GM18951 (cell line): Measurements from ENCODE around the gene BLOC1S5.
"Not testable (repeated sequence)": the region's sequence is repeated elsewhere in the genome, so short reads cannot be mapped to it uniquely, and the experiment has no call there.

Experiments used
- POLR2A ChIP-seq: IDR thresholded peaks from 4 replicates; pipeline ENCODE4 v1.6.1; 2011; ENCODE audit warnings: mild to moderate bottlenecking; ENCODE audit not compliant: insufficient read length, insufficient read depth; ENCODE audit errors: extremely low read depth
- in situ Hi-C: fragments of 300-500 bp; cut with MboI; formaldehyde crosslinking; loops from one replicate; pipeline ENCODE4 v1.12.0; 2022; ENCODE audit warnings: low sequenced_read_pairs, mixed read lengths, inconsistent platforms; ENCODE audit not compliant: unreplicated experiment

BLOC1S5 gene

DNA sequence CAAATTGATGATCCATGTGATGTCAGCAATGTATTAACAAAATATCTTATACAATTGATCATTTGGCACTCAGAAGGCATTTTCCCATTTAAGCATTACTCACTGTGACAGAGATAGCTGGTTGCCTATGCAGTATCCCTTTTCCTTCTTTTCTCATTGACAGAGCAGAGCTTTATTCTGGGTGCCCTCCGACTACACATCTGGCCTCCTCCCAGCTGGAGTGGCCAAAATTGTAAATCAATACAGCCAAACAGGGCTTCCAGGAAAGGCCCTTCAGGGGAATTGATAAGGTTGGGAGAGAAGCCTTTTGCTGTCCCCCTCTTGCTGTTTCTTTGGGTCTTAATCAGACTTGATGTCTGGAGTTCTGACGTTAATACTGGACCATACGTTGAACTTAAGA is 9.6 kb upstream of the BLOC1S5 start:
- no peak for TF ChIP-seq POLR2A
- in situ Hi-C loops: no loop called here

DNA sequence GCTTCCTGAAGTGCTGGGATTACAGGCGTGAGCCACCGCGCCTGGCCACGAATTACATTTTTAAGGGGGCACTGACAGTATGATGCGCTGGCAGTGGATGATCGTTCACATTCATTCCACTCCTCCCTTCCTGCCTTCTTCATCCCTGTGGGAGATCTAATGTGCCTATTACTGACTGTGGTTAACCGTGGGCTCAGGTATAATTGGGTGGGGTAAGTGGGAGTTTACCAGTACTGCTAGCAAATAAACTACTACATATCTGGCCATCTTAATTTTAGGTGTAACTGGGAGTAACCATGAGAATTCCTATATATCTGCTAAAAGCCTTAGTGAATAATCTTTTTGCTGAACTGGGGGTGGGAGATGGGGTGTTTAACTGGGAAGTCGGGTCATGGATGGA is 6.5 kb upstream of the BLOC1S5 start:
- TF ChIP-seq POLR2A: no peak
- in situ Hi-C loops: no loop called here

GRCh38 chr6:8069631-8070284 is 5.6 kb upstream of the BLOC1S5 start:
- TF ChIP-seq POLR2A: no peak
- in situ Hi-C loops: no loop called here

- in situ Hi-C loops: no loop called here
Observed at GRCh38 chr6:8069151-8069550, 5.0 kb upstream of the BLOC1S5 start.

DNA sequence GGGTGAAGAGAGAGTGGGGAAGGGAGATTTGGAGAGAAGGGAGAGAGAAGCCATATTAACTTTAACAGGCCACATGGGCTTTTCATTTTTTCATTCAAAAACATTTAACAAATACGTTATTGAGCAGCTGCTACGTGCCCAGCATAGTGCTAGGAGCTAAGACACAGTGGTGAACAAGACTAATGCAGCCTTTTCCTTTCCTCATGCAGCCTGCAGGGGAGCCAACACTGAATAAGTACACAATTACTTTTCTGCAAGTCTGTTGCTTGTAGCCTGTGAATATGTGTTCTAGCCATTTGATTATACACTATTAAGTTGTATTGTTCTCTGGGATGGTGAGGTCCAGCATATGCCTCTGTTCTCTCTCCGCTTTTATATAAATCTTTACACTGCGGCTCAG is 1.9 kb upstream of the BLOC1S5 start:
- TF ChIP-seq POLR2A: no peak
- in situ Hi-C loops: no loop called here

More at GRCh38 chr6:8069151-8069550, 5.0 kb upstream of the BLOC1S5 start:
- TF ChIP-seq POLR2A: no peak

GRCh38 chr6:8065519-8065911 is 1.3 kb upstream of the BLOC1S5 start:
- in situ Hi-C loops: no loop called here

DNA sequence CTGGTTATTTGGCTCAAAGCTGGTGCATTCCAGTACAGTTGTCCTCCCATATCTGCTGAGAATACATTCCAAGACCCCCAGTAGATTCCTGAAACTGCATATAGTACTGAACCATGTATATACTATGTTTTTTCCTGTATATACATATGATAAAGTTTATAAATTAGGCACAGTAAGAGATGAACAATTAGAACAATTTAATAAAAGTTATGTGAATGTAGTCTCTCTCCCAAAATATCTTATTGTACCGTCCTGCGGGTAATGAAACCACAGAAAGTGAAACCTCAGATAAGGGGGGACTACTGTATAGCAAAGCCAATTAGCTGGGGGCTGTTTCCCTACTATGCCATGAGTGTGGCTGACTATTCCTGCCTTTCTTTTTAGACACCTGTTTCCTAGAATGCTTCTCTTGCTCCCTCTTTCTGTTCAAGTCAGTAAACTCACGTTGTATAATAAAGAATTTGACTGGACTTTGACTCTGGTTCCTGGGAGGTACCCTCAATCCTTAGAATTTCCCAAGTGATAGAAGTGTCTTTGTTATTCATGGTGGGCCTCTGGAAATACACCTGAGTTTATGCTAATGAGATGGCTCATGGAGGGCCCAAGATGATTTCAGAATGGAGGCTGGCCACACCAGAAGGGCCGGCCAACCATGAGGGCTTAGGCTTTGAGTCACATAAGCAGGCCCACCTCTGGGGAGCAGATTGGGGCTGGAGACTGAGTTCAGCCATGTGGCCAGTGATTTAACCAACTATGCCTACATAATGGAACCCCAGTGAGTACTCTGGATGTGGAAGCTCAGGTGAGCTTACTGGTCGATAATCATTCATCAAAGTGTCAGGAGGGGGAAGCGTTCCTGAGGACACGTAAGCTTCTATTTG is 689 bp upstream of the BLOC1S5 start:
- TF ChIP-seq POLR2A: no peak
- in situ Hi-C loops: no loop called here

More at GRCh38 chr6:8065519-8065911, 1.3 kb upstream of the BLOC1S5 start:
- TF ChIP-seq POLR2A: no peak

GRCh38 chr6:8061736-8062135 is 2.5 kb downstream of the BLOC1S5 start:
- no peak for TF ChIP-seq POLR2A

GRCh38 chr6:8060346-8060745 is 3.8 kb downstream of the BLOC1S5 start:
- in situ Hi-C loops: no loop called here
- no peak for TF ChIP-seq POLR2A

More at GRCh38 chr6:8061736-8062135, 2.5 kb downstream of the BLOC1S5 start:
- in situ Hi-C loops: no loop called here

- no peak for TF ChIP-seq POLR2A
- in situ Hi-C loops: no loop called here
Observed at GRCh38 chr6:8059129-8059528, 5.1 kb downstream of the BLOC1S5 start.

DNA sequence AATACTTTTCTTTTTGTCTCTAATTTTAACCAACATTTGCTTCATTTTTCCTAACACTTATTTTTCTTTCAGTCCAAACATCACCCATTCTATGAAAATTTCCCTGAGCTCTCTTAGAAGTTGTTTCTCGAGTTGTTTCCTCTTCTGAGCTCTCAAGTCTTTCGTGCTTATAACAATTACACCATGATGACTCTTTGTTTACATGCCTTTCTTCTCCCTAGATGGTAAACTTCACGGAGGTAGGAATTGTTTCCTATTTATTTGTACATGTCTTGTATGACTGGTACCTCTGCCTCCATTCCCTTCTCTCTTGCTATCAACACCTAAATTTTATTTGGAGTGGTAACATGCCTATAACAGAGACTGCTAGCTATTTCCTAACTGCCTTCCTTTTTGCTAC is 6.4 kb downstream of the BLOC1S5 start:
- in situ Hi-C loops: no loop called here

DNA sequence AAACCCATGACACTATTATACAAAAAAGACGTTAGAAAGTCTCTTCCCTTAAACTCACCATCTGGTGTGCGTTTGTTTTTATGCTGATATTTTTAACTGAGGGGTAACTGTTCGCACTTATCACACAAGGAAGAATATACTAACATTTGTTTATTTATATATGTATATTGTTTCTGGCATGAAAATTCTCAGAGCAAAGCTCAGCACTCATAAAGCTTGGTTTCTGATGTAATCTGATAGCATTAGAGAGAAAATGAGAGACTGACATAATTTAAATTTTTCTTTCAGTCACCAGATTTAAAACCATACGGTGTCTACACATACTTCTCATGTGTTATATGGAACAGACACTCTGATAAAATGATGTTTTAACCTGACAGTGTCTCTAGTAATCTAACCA is 6.9 kb downstream of the BLOC1S5 start:
- in situ Hi-C loops: no loop called here
- TF ChIP-seq POLR2A: no peak

More for the DNA sequence above, 6.4 kb downstream of the BLOC1S5 start:
- TF ChIP-seq POLR2A: no peak

GRCh38 chr6:8054276-8054675 is 9.9 kb downstream of the BLOC1S5 start:
- no peak for TF ChIP-seq POLR2A
- in situ Hi-C loops: no loop called here

GRCh38 chr6:8047541-8048292 is 16.5 kb downstream of the BLOC1S5 start:
- TF ChIP-seq POLR2A: no peak
- in situ Hi-C loops: no loop called here

- in situ Hi-C loops: not testable (repeated sequence)
Observed at GRCh38 chr6:8045769-8046168, 18.4 kb downstream of the BLOC1S5 start.
